ENCODE measurements around the gene CLDN9.

CLDN9 gene

DNA sequence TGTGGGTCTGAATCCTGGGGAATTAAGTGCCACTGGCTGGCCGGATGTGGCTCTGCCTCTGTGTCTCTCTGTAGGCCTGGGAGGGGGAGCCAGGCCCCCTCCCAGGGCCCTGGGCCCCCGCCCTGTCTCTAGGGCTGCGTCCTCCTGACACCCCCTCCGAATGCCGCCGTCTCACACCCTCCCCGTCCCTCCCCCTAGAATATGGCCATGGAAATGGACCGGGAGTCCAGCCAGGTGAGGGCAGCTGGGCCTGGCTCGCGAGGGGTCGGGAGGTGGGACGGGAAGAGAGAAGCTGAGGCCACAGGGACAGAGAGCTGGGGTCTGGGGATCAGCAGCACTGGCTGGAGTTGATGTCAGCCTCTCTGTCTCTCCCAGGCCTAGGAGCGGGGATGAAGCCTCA is 16.4 kb upstream of the CLDN9 start:
- no peak for DNase-seq

DNA sequence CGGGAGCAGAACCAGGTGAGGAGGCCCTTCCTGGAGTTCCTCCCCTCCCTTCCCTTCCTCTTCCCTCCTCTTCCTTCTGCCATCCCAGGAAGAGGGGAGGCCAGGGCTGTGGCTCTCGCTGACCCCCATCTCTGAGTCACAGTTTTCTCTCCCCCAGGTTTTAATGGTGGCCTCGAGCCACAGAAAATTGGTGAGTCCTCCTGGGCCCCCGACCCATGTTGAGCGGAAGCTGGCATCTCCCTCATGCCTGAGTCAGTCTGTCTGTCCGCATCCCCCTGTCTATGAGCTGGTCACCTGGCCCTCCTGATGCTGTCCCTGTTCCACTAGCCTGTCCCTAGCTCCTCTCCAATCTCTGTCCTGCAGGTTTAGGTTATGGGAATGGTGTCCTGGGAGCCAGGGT is 12.8 kb upstream of the CLDN9 start:
- no peak for DNase-seq

DNA sequence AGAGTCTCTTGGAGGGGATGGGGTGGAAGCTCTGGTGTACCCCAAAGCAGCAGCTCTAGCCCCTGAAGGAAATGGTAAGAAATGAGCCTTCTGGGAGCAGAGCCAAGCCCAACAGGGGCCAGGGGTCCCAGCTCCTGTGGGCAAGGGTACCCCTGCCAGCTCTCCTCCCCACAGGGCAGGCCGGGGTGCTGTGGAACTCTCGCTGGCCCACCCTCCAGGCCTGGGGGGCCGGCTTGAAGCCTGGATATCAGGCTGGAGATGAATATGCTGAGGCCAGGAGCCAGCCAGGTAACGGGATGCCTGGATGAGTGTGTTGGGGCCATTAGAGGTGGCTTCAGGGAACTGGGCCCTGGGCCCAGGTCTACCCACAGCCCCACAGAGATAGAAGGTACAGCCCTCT is 12.2 kb upstream of the CLDN9 start:
- no peak for DNase-seq

DNA sequence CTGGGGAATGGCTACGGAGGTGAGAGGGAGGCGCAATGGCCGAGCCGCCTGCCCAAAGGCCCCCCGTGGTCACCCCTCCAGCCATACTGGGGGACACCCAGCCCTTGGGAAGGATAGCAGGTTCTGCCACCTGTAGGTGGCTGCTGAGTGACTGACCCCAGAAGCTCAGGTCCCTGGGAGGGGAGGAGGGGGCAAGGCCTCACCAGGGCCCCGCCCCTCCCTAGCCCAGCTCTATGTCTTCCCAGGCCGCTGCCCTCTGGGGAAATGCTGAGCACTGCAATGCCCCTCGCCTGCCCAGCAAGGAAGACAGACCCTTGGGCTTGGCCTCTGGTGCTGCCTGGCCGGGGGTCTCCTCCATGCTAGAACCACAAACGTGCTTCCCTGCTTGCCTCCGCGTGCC is 11.4 kb upstream of the CLDN9 start:
- no peak for DNase-seq

DNA sequence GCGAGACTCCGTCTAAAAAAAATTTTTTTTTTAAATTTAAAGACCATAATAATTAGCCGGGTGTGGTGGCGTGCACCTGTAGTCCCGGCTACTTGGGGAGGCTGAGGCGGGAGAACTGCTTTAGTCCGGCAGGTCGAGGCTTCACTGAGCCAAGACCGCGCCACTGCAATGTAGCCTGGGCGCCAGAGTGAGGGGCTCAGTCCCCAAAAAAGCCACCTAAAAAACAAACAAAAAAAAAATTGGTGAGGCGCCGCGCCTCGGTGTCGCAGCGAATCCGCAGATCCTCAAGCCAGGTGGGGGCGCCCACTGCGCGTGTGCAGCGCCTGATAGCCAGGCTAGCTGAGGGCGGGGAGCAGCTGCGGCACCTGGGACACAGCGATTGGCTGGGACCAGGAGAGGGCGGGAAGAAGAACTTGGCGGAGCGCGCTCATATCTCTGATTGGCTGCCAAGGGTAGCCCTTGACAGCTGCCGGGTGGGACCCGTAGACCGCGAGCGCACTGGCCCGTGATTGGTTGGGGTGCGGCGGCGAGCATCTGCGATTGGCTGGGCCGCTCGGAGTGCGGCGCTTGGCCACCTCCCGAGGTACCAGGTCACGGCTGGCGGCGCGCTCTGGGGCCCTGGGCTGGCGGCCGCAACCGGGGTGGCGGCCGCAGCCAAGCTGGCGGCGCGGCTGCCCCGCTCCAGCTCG is 9.0 kb upstream of the CLDN9 start:
- DNase-seq: peak; percentile 96 to 97

DNA sequence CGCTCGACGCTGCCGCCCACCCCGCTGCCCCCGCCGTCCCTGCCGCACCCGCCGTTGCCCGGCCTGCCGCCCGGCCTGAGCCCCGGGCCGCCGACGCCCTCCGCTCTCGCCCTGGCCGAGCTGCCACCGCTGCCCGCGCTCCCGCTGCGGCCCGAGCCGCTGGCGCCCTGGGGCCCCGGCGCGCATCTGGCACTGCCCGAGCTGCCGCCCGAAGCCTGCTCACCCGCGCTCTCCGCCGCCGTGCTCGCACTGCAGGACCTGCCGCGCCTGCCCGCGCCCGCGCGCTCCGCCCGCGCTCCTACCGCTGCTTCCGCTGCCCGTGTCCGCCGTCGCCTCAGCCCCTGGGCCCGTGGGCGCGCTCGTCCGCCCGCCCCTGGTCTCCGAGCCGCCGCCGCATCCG is 8.4 kb upstream of the CLDN9 start:
- no peak for DNase-seq

DNA sequence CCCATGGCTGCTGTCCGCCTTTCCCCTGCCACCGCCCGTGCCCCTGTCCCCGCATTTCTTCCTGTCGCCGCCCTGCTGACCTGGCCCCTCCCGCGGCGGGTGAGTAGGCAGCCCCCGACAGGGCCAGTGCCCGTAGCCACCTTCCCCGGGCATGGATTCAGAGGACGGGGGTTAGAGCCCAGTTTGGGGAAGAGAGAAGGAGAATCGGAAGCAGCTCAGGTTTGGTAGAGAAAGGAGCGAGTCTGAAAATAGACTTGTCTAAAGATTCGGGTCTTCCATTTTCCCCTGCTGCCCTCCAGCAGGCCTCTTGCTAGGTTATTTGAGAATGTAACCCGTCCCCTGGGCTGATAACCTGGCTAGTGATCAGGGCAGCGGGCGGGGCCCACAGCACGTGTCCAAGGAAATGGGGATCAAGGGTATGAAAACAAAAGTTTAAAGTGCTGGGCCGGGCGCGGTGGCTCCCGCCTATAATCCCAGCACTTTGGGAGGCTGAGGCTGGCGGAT is 7.9 kb upstream of the CLDN9 start:
- peak; percentile 25 to 40 for DNase-seq

DNA sequence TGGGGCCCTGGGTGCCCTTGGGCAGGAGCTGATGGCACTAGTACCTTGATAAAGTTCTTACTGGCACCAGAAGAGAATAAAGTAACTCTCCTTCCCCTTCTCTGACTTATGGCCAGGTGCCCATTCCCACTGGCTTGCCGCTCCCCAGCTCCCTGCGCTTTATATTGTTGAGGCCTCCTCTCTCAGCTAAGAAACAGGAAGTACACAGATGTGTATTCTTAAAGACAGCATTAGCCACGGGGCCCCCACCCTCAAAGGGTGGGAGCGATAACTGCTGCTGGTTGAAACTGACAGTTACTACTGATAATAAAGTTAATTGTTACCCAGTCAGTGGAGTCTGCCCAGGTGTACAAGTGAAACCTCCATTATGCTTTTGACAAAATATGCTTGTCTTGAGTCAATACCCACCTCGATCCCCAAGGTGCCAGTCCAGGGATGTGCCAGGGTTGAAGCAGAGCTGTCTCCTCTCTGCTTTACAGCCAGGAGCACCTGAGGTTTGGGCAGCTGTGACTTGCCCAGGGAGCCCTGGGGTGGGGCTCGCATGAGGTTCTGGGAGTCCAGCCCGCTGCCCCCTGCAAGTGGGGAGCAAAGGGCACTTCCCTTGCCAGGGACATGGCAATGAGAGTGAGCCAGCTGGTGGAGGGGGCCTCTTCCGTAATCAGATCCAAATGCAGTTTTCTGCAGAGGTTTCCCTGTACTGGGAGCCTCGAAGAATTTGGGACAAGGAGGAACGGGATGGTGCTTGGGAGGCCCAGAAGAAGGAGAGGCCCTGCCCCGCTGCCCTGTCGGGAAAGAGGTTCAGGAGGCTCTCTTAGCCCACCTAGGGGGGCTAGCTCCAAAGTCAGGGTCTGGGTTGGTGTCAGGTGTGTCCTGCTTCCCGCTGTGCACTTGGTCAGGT is 5.4 kb upstream of the CLDN9 start:
- peak; percentile 41 to 58 for DNase-seq

DNA sequence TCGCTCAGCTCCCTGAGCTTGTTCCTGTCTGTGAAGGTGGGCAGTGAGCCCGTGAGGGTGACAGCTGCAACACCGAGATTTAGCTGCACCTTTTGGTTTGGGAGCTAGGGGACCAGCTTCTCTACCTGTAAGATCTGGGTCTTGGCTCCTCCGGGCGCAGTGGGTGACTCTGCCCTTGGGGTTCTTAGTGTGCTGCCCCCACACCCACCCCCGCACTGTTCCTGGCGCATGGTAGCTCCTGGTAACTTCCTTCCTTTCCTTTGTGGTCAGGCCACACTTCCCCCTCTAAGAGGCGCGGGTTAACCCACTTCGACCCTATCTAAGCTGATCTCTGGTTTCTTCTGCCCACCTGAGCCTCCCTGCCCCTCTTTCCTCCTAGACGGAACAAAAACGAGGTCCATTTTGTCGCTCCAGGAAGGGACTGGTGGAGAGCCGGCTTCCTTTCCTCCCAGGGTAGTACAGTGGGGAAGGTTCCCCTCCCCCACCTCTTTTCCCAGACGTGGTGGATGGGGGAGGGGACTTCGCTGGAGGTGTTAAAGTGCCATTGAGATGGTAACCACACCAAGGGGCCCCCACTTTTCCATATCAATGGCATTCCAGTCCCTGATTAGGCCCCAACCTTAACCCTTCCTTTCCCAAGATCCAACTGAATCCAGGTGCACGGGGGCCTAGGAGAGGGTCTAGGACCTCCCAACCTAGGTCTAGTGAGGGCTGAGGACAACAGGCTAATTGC is 4.6 kb upstream of the CLDN9 start:
- DNase-seq: peak; percentile 58 to 77

DNA sequence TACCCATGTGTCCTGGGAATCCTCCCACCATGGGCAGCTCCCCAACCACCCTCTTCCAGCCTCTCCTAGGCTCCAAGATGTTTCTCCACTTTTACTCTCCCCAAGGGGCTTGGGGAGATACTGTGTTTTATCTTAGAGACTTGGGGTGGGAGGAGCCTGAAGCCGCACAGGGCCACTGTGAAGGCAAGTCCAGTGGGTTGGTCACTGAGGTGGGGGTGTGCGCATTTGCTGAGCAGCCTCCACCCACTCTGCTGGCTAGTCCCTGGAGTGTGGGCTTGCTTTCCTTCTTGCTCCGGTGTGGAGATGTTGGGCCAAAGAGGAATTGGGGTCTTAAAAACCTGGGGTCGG is 4.1 kb upstream of the CLDN9 start:
- DNase-seq: no peak

DNA sequence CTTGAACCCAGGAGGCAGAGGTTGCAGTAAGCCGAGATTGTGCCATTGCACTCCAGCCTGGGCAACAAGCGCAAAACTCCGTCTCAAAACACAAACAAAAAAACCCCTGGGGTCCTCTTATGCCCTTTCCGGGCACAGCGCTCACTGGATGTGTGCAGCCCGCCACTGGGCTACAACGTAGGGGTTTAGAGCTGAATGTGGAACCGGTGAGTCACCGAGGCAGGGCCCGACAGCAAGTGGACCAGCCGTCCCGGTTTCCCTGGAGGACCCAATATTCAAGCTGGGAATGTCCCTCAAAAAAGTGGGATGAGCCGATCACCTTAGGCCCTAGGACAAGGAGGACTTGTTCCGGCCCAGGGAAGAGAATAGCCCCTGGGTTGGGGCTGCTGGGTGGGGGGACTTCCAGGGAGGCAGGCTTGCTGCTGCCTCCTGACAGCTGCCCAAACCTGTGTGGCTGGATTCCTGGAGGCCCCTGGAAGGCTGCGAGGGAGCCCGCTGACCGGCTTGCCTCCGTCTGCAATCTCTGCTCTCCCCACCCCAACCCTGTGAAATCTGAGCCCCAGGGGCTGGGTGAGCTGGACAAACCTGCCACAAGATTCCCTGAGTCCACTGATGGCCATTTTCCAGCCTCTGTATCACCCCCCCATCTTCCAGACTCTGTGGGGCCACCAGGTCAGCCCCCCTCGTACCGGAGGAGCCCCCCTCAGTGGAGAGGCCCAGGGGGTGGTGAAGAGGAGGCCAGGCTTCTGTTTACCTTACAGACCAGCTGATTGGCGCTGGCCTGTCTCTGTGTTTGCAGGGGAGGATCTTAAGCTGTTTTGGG is 2.9 kb upstream of the CLDN9 start:
- DNase-seq: no peak

DNA sequence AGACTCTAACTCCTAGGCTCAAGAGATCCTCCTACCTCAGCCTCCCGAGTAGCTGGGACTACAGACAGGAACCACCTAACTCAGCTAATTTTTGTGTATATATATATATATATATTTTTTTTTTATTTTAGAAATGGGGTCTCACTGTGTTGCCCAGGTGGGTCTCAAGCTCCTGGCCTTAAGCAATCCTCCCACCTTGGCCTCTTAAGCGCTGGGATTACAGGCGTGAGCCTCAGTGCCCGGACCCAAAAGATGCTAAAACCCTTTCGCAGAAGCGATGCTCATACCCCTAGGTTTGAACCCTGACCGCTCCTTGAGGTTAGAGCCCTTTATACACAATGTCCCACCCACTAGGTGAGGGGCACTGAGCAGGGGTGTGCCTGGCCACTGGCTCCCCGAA is 2.2 kb upstream of the CLDN9 start:
- no peak for DNase-seq

DNA sequence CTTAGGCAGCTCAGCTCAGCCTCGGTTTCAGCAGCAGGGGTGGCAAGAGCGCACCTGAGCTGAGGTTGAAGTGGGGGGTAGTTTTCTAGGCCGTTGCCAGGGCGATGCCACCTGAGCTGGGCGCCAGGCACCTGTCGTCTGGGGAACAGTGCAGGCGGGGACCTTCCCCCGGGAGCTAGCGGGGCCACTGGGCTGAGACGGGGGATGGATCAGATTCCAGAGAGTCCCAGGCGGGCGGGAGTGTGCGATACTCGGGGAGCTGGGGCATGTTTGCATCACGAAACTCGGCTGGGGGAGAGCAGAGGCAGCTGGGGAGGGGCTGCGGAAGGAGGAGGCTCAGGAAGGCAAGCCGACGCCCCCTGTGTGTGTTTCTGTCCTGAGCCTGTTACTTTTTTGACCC is 477 bp upstream of the CLDN9 start:
- no peak for DNase-seq

DNA sequence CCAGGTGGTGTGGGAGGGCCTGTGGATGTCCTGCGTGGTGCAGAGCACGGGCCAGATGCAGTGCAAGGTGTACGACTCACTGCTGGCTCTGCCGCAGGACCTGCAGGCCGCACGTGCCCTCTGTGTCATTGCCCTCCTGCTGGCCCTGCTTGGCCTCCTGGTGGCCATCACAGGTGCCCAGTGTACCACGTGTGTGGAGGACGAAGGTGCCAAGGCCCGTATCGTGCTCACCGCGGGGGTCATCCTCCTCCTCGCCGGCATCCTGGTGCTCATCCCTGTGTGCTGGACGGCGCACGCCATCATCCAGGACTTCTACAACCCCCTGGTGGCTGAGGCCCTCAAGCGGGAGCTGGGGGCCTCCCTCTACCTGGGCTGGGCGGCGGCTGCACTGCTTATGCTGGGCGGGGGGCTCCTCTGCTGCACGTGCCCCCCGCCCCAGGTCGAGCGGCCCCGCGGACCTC is 798 bp downstream of the CLDN9 start:
- DNase-seq: no peak

DNA sequence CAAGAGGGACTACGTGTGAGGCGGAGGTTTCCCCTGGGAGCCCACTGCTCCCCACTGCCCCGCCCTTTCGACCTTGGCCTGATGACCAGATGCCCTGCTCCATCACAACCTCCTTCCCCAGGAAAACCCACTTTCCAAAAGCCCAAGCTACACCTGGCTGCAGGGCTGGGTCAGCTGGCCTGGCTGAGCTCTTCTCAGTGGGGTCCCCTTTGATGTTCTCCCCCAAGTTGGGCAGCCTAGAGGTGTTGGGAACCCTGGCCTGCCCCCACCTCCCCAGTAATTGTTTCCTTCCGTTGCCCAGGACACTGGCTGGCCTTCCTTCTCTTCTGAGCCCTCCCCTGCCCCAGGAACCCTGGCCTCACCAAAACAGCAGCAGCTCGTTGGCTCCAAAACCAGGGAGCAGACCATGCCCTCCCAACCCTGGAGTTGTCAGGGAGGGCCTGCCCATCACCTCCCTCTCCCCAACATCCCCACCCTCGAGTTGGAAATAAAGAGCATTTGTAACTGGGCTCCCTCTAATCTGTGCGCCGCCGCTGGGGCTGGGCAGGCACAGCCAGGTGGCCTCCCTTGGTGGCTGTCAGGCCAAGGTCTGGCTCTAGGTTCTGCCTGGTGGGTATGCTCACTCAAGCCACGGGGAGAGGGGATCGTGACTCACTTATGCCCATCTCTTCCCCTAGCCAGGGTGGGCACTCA is 1.4 kb downstream of the CLDN9 start:
- DNase-seq: no peak

DNA sequence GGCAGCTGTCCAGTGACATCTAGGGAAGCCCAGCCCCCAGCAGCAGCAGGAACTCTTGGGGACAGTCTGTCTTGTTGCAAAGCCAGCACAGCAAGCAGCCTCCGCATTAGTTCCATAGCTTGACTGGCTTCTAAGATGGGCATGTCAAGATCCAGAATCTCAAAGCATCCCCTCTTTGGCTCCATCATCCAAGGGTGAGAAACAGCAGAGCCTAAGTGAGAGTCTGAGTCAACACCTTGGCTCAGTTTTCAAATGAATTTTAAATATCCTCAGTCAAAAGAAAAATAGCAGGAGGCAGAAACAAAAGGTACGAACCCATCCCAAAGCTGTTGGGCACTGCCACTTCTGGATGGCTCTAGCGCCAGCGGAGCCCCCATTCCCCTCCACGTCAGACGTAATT is 2.2 kb downstream of the CLDN9 start:
- no peak for DNase-seq

DNA sequence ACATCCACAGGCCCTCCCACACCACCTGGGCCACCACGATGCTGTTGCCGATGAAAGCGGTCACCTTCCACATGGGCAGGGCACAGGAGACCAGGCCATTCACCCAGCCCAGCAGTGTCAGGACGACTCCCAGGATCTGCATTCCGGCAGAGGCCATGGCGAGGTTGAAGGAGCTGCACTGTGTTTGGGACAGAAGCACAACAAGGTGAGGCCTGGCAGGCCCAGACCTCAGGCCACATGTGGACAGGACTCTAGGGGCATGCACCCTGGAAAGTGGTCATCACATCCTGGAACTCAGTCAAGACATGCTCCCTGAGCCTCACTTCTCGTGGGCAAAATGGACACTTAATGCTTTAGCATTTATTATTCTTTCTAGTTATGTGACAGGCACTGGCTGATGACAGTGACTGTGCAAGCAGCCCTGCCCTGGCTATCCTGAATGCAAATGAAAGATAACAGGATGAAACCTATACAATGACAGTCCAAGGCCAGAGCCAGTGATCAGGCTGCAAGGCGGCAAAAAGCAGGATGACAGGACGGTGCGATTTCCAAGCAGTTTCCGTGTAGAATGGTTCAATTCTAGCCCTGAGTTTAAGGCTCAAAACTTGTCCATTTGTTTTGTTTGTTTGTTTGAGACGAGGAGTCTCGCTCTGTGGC is 3.3 kb downstream of the CLDN9 start:
- no peak for DNase-seq

DNA sequence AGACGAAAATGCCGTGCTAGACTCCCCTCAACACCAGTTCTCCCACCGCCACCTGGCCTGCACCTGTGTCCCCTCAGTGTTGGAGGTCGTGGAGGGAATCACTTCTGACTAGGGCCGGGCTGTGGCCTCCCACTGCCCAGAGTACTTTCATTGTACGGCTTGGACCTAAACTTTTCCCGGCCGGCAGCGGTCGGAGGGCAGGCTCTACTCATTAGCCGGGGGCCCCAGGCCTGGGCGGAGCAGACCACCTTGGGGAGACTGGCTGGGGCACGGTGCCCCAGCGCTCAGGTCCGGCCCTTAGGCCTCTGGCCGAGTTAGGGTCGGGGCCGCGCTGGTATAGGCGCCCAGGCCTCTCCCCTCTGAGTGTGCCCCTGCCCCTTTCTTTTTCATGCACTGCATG is 4.6 kb downstream of the CLDN9 start:
- no peak for DNase-seq

DNA sequence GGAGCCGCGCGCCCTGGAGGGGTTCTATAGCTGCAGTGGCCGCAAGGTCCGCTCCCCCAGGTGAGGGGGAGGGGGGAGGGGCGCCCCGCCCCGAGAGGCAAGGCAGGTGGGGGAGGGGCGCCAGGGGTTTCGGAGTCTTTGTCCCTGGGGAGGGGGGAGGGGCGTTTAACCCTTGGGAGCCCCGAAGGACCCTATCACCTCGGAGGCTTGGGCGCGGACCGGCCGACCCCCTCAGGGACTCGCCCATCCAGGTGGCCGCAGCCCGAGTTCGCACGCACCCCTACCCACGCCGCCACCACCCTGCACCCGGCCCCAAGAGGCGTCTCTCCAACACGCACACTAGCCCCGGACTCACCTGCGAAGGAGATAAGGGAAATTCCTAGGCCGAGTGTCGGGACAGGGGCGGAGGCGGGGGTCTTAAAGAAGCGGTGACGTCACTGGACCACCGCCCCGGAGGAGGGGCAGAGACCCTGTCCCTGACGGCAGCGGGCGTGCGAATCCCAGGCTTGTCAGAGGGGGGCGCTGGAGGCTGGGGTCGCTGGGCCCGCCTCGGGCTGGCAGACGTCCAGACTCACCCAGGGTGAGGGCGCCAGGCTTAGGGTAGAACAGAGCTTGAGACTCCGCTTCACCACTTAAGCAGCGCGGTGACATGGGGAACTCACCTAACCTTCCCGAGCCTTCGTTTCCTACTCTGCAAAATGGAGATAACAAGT is 5.2 kb downstream of the CLDN9 start, which contains the start of gene CLDN6:
Gene CLDN6, minus strand, starts transcription at position 390 of the 713 bp plus-strand sequence. CDS start 2,162 bp downstream, outside the sequence.
- no peak for DNase-seq

DNA sequence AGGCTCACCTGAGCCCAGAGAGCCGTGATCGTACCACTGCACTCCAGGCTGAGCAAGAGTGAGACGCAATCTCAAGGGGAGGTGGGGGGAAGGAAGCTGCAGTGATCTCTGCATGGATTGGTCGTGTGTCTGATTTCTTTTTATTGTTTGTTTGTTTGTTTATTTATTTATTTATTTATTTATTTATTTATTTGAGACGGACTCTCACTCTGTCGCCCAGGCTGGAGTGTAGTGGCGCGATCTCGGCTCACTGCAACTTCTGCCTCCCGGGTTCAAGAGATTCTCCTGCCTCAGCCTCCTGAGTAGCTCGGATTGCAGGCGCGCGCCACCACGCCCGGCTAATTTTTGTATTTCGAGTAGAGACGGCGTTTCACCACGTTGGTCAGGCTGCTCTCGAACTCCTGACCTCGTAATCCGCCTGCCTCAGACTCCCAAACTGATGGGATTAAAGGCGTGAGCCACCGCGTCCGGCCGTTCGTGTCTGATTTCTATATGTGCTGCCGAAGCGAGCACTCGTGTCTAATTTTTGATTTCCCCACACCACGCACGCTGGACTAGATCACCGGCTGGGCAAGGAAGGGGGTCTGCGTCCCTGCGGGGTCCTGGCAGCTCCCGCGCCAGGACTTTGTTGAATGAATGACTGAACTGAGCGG is 7.0 kb downstream of the CLDN9 start:
- DNase-seq: no peak
